Urinary bladder (tissue), 4 donors: ENCODE data around the gene APOBEC3G. TPM values are rescaled to one million over a fixed set of nuclear protein-coding genes. Genes with fewer than 3 reads are reported as not detected.

Experiments used
- DNase-seq: peaks from one replicate; pipeline ENCODE4 v3.0.0-alpha.2; 2015; ENCODE audit errors: extremely low spot score
- H3K27ac ChIP-seq: one replicate; pipeline ENCODE4 v1.5.1; 2013; ENCODE audit warnings: low read depth, mild to moderate bottlenecking, moderate library complexity
- H3K36me3 ChIP-seq: one replicate; pipeline ENCODE4 v1.6.1; 2013; ENCODE audit warnings: mild to moderate bottlenecking, moderate library complexity; ENCODE audit not compliant: insufficient read depth
- H3K4me1 ChIP-seq: one replicate; pipeline ENCODE4 v1.6.1; 2013; ENCODE audit warnings: mild to moderate bottlenecking, moderate library complexity; ENCODE audit not compliant: insufficient read depth
- H3K4me3 ChIP-seq: one replicate; pipeline ENCODE4 v1.5.1; 2013; ENCODE audit warnings: low read depth, low read length
- WGBS: extraction: QIAGEN DNeasy Blood & Tissue Kit; methylation state at CpG from one replicate; pipeline ENCODE4 v1.1.7; 2013; 5-methylcytosine and 5-hydroxymethylcytosine counted together
- polyA plus RNA-seq: library from polyadenylated mRNA; stranded (reverse); fragments of 200-250 nt; gene quantifications from one replicate; pipeline ENCODE4 v1.2.3, GENCODE V29; 2013
- total RNA-seq: library from RNA; depleted of rRNA; stranded (reverse); fragments of >200 nt; gene quantifications from one replicate; pipeline ENCODE4 v1.2.3, GENCODE V29; 2014
- donor health status: healthy with polysubstance abuse.
- donor health status: healthy.

APOBEC3G gene
- total and polyA plus RNA-seq, 2 donors = 10.1 to 12.7 TPM

- H3K4me3 ChIP-seq = no peak overlapping the region
- DNase-seq = peak; percentile 49
- no peaks in the 10 kb centered on the region for H3K4me1 ChIP-seq
- peak overlapping the region; percentile 34 for H3K27ac ChIP-seq
- H3K36me3 ChIP-seq = no peaks in the 10 kb centered on the region
- 51% methylated on average over 15 of the region's 15 CpGs for WGBS
Observed at GRCh38 chr22:39110631-39111561, 33.8 kb downstream of the APOBEC3G start.

DNA sequence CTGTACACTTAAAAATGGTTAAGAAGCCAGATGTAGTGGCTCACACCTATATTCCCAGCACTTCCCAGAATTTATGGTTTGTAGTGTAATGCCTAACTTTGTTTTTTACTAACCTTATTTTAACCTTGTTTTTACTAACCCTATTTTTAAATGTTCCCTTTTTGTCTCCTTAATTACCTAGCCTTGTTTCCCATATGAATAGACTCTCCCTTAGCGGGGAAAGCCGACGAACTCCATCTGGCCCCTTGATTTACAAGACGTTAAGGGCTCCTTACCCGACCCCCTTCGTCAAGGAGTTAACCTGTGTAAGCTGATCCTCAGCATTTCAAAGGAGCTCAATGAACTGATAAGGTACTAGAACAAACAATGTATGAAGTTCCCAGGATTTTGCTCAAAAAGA, 37.0 kb downstream of the APOBEC3G start:
- WGBS = 35% methylated on average over 6 of the region's 6 CpGs
- Histone ChIP-seq H3K36me3 (no peaks in the 10 kb centered on the region), H3K27ac (no peak overlapping the region), H3K4me1 (no peaks in the 10 kb centered on the region), H3K4me3 (no peak overlapping the region)
- no peak for DNase-seq

GRCh38 chr22:39115570-39115969, 38.5 kb downstream of the APOBEC3G start:
- Histone ChIP-seq H3K36me3 (no peaks in the 10 kb centered on the region), H3K27ac (no peak overlapping the region), H3K4me3 (no peak overlapping the region), H3K4me1 (no peaks in the 10 kb centered on the region)
- 92% methylated on average over 2 of the region's 2 CpGs for WGBS
- DNase-seq = no peak

DNA sequence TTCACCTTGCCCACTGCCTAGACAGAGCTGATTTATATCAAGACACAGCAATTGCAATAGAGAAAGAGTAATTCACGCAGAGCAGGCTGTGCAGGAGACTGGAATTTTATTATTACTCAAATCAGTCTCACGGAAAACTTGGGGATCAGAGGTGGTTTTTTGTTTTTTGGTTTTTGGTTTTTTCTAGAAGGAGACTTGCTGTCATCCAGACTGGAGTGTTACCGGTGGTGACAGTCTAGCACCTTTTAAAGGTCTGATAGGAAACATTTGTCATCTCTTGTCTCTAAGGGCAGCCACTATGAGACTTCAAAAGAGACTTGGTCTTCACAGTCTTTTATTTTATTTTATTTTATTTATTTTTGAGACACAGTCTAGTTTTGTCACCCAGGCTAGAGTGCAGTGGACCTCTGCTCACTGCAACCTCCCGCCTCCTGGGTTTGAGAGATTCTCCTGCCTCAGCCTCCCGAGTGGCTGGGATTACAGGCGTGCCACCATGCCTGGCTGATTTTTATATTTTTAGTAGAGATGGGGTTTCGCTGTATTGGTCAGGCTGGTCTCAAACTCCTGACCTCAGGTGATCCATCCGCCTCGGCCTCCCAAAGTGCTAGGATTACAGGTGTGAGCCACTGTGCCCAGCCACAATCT, 39.0 kb downstream of the APOBEC3G start:
- no peak overlapping the region for H3K27ac ChIP-seq
- 83% methylated on average over 9 of the region's 9 CpGs for WGBS
- H3K36me3 ChIP-seq = no peaks in the 10 kb centered on the region
- no peaks in the 10 kb centered on the region for H3K4me1 ChIP-seq
- no peak for DNase-seq
- no peak overlapping the region for H3K4me3 ChIP-seq

- H3K36me3 ChIP-seq = no peaks in the 10 kb centered on the region
- 70% methylated on average over 14 of the region's 14 CpGs for WGBS
- no peak for DNase-seq
- no peaks in the 10 kb centered on the region for H3K4me1 ChIP-seq
- no peak overlapping the region for H3K4me3 ChIP-seq
- H3K27ac ChIP-seq = no peak overlapping the region
Observed at GRCh38 chr22:39117585-39118191, 40.6 kb downstream of the APOBEC3G start.

GRCh38 chr22:39120983-39121382, 43.9 kb downstream of the APOBEC3G start:
- H3K27ac ChIP-seq = no peak overlapping the region
- no peaks in the 10 kb centered on the region for H3K4me1 ChIP-seq
- WGBS = 93% methylated on average over 4 of the region's 4 CpGs
- H3K4me3 ChIP-seq = no peak overlapping the region
- H3K36me3 ChIP-seq = no peaks in the 10 kb centered on the region
- DNase-seq = no peak

DNA sequence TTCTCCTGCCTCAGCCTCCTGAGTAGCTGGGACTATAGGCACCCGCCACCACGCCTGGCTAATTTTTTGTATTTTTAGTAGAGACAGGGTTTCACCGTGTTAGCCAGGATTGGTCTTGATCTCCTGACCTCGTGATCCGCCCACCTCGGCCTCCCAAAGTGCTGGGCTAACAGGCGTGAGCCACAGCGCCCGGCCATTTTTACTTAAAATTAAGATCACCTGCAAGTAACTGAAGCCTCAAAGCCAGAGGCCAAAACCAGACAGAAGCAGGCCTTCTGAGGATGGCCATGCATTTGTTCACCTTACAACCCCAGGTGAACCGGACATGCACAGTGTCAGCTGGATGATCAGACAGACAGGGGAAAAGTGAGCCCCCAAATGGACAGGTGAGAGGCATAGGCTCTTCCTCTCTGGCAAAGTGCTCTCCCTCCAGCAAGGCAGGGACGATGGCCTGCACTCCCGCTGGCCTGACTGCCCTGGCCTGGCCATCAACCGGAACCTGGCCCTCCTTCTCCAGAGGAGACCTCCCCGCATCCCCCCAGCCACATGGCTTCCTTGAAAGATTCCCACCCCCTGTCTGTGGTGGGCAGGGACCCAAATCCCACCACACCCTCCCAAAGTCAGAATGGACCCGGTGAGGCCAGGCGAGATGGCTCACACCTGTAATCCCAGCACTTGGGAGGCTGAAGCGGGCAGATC, 45.8 kb downstream of the APOBEC3G start:
- no peaks in the 10 kb centered on the region for H3K4me1 ChIP-seq
- H3K36me3 ChIP-seq = no peaks in the 10 kb centered on the region
- DNase-seq = no peak
- 94% methylated on average over 17 of the region's 17 CpGs for WGBS
- H3K27ac ChIP-seq = no peak overlapping the region
- no peak overlapping the region for H3K4me3 ChIP-seq

GRCh38 chr22:39123751-39124581, 46.9 kb downstream of the APOBEC3G start:
- Histone ChIP-seq H3K36me3 (no peaks in the 10 kb centered on the region), H3K4me1 (no peaks in the 10 kb centered on the region), H3K27ac (no peak overlapping the region), H3K4me3 (no peak overlapping the region)
- no peak for DNase-seq
- WGBS = 24% methylated on average over 33 of the region's 33 CpGs

GRCh38 chr22:39125622-39126021, 48.5 kb downstream of the APOBEC3G start:
- DNase-seq = no peak
- H3K36me3 ChIP-seq = no peaks in the 10 kb centered on the region
- no peak overlapping the region for H3K4me3 ChIP-seq
- no peaks in the 10 kb centered on the region for H3K4me1 ChIP-seq
- WGBS = 94% methylated on average over 5 of the region's 5 CpGs
- H3K27ac ChIP-seq = no peak overlapping the region

DNA sequence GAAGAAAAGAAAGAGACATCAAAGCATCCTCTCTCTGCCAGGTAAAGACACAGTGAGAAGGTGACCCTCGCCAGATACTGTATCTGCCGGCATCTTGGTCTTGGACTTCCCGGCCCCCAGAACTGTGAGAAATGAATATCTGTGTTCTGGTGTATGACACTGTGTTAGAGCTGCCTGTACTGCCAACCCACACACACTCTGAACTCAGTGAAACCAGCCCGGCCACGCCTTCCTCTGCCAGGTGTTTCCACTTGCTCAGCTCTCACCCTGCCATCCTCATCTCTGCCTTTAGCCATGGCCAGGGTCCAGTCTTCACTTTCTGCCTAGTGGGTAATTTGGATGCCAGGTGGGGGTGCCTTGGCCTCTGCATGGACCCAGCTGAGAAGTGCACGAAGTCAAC, 51.4 kb downstream of the APOBEC3G start:
- DNase-seq = no peak
- H3K4me3 ChIP-seq = no peak overlapping the region
- H3K4me1 ChIP-seq = no peaks in the 10 kb centered on the region
- 94% methylated on average over 6 of the region's 6 CpGs for WGBS
- no peak overlapping the region for H3K27ac ChIP-seq
- H3K36me3 ChIP-seq = no peaks in the 10 kb centered on the region

GRCh38 chr22:39129081-39129480, 52.0 kb downstream of the APOBEC3G start:
- peaks cover 3% of the 10 kb centered on the region for H3K36me3 ChIP-seq
- WGBS = 86% methylated on average over 4 of the region's 4 CpGs

DNA sequence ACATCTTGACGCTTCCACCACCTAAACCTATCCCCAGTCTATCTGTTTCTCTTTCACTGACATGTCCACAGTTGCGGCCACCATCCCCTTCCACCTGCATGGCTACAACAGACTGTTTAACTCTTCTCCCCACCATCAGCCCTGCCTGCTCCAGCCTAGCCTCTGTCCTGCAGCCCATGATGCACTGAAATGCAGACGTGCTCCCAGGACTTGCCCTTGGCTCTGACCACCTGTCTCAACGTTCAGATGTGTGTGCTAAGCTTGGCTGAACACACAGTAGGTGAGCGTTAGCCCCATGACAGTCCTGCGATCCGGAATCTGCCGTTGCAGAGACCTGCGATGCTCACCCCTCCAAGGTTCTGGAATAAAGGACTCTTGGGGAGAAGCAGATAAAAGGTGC, 52.7 kb downstream of the APOBEC3G start:
- WGBS = 93% methylated on average over 9 of the region's 9 CpGs
- Histone ChIP-seq H3K36me3 (peaks cover 5% of the 10 kb centered on the region), H3K4me3 (no peak overlapping the region), H3K4me1 (no peaks in the 10 kb centered on the region), H3K27ac (no peak overlapping the region)
- DNase-seq = no peak

More at GRCh38 chr22:39129081-39129480, 52.0 kb downstream of the APOBEC3G start:
- Histone ChIP-seq H3K4me1 (no peaks in the 10 kb centered on the region), H3K27ac (no peak overlapping the region), H3K4me3 (no peak overlapping the region)
- no peak for DNase-seq
